HK-2 (cell line): Measurements from ENCODE around the gene SMYD3.
"Not testable (repeated sequence)": the region's sequence is repeated elsewhere in the genome, so short reads cannot be mapped to it uniquely, and the experiment has no call there.

Source experiments
- DNase-seq: peaks from one replicate; pipeline ENCODE4 v3.0.0-alpha.2; 2018; ENCODE audit not compliant: unreplicated experiment

The SMYD3 gene

DNA sequence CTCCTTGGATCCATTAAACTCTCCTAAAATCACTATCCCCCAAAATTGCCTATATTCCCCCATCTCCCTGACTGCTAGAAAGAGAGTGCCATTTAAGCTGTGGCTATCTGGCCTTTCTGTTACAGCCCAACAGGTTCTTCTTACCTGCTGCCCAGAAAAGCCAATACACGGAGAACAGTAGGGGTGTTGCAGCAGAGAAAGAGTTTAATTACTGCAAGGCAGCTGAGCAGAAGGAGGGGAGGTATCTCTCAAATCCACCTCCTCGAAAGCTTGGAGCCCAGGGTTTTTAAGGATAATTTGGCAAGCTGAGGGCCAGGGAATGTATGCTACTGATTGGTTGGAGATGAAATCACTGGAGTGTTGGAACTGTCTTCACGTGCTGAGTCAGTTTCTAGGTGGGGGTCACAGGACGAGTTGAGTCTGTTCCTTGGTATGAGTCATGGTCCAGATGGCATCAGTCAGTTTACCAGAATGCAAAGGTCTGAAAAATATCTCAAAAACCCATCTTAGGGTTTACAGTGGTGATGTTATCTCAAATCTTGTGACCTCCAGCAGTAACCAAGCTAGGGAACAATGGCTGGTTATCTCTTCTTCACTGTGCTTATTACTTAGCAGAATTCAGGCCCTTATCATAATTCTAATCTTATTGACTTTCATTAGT, 89.8 kb downstream of the SMYD3 start:
- no peak for DNase-seq

- no peak for DNase-seq
Observed at GRCh38 chr1:246416261-246416660, 90.8 kb downstream of the SMYD3 start.

DNA sequence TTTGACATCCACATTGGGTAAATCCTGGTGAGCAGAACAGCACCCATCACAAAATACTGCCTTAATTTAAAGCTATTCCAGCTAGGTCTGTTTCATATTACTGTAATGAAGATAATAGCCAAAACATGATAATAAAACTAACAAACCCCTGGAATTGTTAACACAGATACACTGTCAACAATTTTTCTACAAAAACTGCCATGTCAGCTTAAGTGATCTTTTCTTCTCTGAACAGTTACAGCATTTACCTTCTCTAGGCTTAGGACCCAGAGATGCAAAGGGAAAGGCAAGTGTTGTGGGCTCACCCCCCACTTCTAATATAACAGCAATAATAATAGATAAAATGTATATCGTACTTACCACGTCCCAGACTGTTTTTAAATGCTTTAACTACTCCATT, 92.1 kb downstream of the SMYD3 start:
- no peak for DNase-seq

DNA sequence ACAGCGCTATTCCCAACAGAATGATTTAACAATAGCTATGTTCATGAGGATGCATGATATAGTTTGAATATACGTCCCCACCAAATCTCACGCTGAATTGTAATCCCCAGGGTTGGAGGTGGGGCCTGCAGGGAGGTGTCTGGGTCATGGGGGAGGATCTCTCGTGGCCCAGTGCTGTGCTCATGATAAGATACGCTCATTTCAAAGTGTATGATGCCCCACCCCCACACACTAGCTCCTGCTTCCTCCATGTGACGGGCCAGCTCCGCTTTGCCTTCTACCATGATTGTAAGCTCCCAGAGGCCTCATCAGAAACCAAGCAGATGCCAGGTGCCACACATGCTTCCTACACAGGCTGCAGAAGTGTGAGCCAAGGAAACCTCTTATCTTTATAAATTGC, 93.6 kb downstream of the SMYD3 start:
- DNase-seq: no peak

DNA sequence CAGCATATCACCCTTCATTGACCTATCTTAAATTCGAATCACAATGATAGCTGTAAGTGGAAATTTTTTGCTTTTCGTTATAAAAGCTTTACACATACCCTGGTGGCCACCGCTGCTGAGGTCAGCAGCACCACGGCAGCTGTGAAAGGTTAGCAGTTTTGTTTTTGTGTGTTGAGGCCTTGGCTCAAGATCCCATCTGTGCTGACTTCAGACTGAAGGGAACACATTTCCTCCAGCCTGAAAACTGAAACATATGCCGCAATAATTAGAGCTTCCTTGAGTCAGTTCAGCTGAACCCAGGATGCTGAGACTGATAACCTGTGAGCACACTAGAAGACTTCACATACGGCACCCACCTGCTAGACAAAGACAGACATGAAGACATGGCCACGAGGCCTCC, 103.0 kb downstream of the SMYD3 start:
- DNase-seq: no peak

DNA sequence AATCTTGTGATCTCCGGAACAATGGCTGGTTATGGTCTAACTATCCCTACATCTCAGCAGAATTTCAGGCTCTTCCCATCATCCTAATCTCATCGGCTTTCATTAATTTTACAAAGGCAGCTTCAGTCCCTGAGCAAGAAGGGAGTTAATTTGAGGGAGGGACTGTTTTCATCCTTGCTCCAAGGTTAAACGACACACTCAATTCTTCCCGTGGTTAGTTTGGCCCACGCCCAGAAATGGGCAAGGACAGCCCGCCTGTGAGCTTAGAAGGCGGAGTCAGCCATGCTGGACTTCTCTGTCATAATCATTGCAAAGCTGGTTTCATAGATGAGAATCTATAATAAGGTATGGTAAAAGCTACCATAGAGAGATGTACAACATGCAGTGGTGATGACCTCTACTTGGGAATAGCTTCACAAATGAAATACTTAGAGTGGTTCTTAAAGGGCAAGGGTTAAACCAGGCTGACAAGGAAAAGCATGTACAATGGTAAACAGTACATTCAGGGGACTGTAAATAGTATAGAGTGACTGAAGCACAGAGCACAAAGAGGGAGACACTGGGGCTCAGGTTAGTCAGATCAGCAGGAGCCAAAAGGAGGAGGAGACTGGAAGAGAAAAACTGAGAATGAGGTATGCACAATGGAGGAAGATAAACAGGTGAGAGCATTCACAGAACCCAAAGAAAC, 108.8 kb downstream of the SMYD3 start:
- no peak for DNase-seq

DNA sequence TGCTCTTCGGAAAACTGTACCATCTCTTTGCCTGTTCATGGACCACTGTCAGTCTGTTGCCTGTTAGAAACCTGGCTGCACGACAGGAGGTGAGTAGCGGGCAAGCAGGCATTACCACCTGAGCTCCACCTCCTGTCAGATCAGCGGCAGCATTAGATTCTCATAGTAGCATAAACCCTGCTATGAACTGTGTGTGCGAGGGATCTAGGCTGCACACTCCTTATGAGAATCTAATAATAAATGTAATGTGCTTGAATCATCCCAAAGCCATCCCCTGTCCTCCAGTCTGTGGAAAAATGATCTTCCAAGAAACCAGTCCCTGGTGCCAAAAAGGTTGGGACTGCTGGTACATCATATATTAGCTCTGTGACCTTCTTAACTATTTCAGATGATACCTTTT, 110.0 kb downstream of the SMYD3 start:
- DNase-seq: no peak

GRCh38 chr1:246396322-246396721, 110.8 kb downstream of the SMYD3 start:
- no peak for DNase-seq

- DNase-seq: no peak
Observed at GRCh38 chr1:246394121-246394520, 113.0 kb downstream of the SMYD3 start.

DNA sequence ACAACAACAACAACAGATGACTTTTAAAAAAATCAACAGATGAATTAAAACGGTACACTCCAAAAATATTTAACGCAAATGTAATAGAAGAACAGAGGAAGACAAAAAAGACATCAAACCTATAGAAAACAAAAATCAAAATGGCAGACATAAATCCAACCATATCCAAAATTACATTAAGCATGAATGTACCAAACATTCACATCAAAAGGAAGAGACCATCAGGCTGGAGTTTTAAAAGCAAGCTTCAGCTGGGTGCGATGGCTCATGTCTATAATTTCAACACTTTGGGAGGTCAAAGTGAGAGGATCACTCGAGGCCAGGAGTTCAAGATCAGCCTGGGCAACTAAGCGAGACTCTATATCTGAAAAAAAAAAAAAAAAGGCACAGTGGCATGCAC, 116.2 kb downstream of the SMYD3 start:
- no peak for DNase-seq

DNA sequence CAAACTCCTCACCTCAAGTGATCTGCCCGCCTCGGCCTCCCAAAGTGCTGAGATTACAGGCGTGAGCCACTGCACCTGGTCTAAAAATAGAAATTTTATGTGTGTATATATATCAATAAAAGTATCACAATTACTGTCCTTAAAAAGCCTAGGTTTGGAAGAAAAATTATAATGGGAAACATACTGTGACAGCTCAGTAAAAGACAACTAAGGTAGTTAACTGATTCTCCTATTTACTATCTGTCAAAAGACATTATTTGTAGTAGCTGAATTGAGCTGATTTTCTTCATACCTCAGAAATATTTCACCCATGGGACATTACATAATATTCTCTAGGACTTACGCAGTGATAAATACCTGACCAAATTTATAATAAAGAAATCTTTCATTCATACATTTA, 122.5 kb downstream of the SMYD3 start:
- no peak for DNase-seq

DNA sequence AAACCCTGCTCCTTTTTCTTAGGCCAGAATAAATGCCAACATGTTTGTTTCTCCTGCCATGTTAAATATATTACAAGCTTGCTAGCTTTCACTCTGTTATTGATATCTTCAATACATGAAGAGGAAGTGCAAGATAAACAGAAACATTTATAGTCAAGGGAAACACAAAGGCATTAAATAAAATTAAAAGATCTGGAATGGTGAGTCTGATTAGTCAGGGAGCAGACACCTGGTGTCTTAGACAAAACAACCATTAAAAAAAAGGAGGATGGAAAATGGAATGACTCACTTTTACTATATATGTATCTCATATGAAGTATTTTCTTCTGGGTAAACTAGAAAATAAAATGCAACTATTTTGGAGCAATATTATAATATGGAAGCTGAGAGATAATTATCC, 123.3 kb downstream of the SMYD3 start:
- no peak for DNase-seq

- no peak for DNase-seq
Observed at GRCh38 chr1:246383239-246383589, 123.9 kb downstream of the SMYD3 start.

GRCh38 chr1:246382589-246383238, 124.4 kb downstream of the SMYD3 start:
- no peak for DNase-seq

GRCh38 chr1:246381452-246381851, 125.6 kb downstream of the SMYD3 start:
- DNase-seq: no peak

DNA sequence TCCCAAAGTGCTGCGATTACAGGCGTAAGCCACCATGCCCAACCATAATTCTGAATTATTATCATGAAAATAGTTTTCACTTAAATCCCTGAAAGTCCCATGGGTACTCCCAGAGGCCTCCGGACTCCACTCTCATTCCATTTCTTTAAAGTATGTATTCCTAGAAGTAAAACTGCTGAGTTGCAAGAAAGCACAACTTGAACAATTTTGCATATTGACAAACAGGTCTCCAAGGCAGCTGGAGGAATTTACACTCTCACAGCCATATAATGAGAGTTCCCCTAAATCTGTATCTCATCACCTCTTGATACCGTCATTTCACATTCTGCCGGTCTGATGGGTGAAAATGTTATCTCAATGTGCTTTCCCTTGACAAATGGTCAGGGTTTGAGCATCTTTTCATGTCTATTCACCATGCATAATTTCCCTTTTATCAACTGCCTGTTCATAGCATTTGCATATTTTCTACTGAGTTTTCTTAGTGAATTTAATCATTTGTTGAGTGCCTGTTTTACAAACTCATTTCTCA, 129.4 kb downstream of the SMYD3 start:
- DNase-seq: no peak

GRCh38 chr1:246373828-246374569, 133.1 kb downstream of the SMYD3 start:
- no peak for DNase-seq

DNA sequence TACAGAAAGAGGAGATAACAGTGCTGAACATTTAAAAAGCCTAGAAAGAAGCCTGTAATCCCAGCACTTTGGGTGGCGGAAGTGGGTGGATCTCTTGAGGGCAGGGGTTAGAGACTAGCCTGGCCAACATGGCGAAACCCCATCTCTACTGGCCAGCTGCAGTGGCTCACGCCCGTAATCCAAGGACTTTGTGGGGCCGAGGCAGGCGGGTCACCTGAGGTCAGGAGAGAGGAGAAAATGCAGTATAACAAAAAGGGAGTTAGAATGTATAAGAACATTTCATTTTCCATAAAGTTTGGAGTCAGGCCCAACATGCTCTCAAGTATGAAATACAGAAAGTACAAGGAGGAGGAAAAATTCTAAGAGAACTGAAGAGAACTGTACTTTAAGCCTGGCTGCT, 134.5 kb downstream of the SMYD3 start:
- DNase-seq: no peak

- no peak for DNase-seq
Observed at GRCh38 chr1:246367041-246367440, 140.0 kb downstream of the SMYD3 start.

GRCh38 chr1:246365708-246366107, 141.4 kb downstream of the SMYD3 start:
- no peak for DNase-seq

GRCh38 chr1:246364415-246364941, 142.6 kb downstream of the SMYD3 start:
- no peak for DNase-seq

DNA sequence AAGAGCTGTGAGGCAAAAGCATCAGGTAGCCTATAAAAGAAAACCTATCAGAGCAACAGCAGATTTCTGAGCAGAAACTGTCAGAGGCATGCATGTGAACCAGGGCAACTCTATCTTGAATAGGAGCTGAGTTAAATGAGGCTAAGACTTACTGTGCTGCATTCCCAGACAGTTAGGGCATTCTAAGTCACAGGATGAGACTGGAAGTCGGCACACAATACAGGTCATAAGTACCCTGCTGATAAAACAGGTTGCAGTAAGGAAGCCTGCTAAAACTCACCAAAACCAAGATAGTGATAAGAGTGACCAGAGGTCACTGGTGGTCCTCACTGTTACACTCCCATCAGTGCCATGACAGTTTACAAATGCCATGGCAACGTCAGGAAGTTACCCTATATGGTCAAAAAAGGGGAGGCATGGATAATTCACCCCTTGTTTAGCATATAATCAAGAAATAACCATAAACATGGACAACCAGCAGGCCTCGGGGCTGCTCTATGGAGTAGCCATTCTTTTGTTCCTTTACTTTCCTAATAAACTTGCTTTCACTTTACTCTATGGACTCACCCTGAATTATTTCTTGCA, 150.0 kb downstream of the SMYD3 start:
- DNase-seq: not testable (repeated sequence)
